IMR-90 (cell line): ENCODE measurements around the gene PDE6H. TPM values are rescaled to one million over a fixed set of nuclear protein-coding genes. Genes with fewer than 3 reads are reported as not detected.

ENCODE experiments used
- ATAC-seq: fragments of 200-7000 bp; cut with Tn5 transposase; 2 replicates; pipeline ENCODE4 v1.9.1; 2020; ENCODE audit warnings: low read depth, mild to moderate bottlenecking, moderate library complexity
- BruUV-seq: library from RNA; stranded (reverse); fragments of 400-500 nt; replicated peaks from 2 replicates; lab custom pipeline; 2021; lab: Mats Ljungman, UMichigan
- CTCF ChIA-PET: fragments of 300-600 bp; formaldehyde crosslinking; extraction: SDS; loops from one replicate; lab custom pipeline; 2021; ENCODE audit warnings: antibody characterized with exemption; lab: Yijun Ruan, JAX
- POLR2A ChIA-PET: fragments of 300-600 bp; sonication (Branson Sonifier 250); formaldehyde crosslinking; loops from one replicate; lab custom pipeline; 2022; ENCODE audit warnings: antibody characterized with exemption; ENCODE audit not compliant: unreplicated experiment; lab: Charles Lee
- DNase-seq: peaks from one replicate; pipeline ENCODE4 v3.0.0; 2013
- H2AFZ ChIP-seq: replicated peaks from 2 replicates; pipeline ENCODE3; 2013; ENCODE audit warnings: low read length, mild to moderate bottlenecking; ENCODE audit not compliant: poor library complexity
- H2AK5ac ChIP-seq: 2 replicates; pipeline ENCODE4 v1.6.1; 2013; ENCODE audit warnings: low read depth, low read length, inconsistent platforms
- H2AK9ac ChIP-seq: replicated peaks from 2 replicates; pipeline ENCODE3; 2013; ENCODE audit warnings: mild to moderate bottlenecking, low read depth, low read length, moderate library complexity; ENCODE audit not compliant: poor library complexity
- H2BK120ac ChIP-seq: 2 replicates; pipeline ENCODE4 v1.6.1; 2013; ENCODE audit warnings: low read depth, low read length, inconsistent platforms
- H2BK15ac ChIP-seq: 3 replicates; pipeline ENCODE4 v1.6.1; 2013; ENCODE audit warnings: low read depth, low read length, inconsistent platforms
- H2BK20ac ChIP-seq: 2 replicates; pipeline ENCODE4 v1.6.1; 2013; ENCODE audit warnings: low read depth, mild to moderate bottlenecking, inconsistent platforms, low read length, moderate library complexity
- H2BK5ac ChIP-seq: 2 replicates; pipeline ENCODE4 v1.6.1; 2013; ENCODE audit warnings: mild to moderate bottlenecking, low read depth, low read length, inconsistent platforms; ENCODE audit not compliant: poor library complexity, severe bottlenecking
- H3K14ac ChIP-seq: replicated peaks from 2 replicates; pipeline ENCODE4 v1.6.1; 2013; ENCODE audit warnings: low read depth, low read length, inconsistent platforms
- H3K18ac ChIP-seq: 2 replicates; pipeline ENCODE4 v1.6.1; 2013; ENCODE audit warnings: low read depth, low read length, control low read depth
- H3K23ac ChIP-seq: 2 replicates; pipeline ENCODE4 v1.6.1; 2013; ENCODE audit warnings: low read depth, low read length, inconsistent platforms
- H3K27ac ChIP-seq: 2 replicates; pipeline ENCODE4 v1.5.1; 2013; ENCODE audit warnings: mild to moderate bottlenecking, control low read depth, low read length; ENCODE audit not compliant: insufficient read depth
- H3K27me3 ChIP-seq: 2 replicates; pipeline ENCODE4 v1.6.1; 2013; ENCODE audit warnings: low read length; ENCODE audit not compliant: control insufficient read depth, insufficient read depth
- H3K36me3 ChIP-seq: 2 replicates; pipeline ENCODE4 v1.6.1; 2013; ENCODE audit warnings: low read length, mixed read lengths; ENCODE audit not compliant: control insufficient read depth, insufficient read depth
- H3K4ac ChIP-seq: 2 replicates; pipeline ENCODE4 v1.6.1; 2013; ENCODE audit warnings: low read depth, low read length, inconsistent platforms
- H3K4me1 ChIP-seq: 2 replicates; pipeline ENCODE4 v1.6.1; 2013; ENCODE audit warnings: low read length, mixed read lengths; ENCODE audit not compliant: control insufficient read depth, insufficient read depth
- H3K4me2 ChIP-seq: 2 replicates; pipeline ENCODE4 v1.6.1; 2013; ENCODE audit warnings: low read depth, mild to moderate bottlenecking, control low read depth, low read length, moderate library complexity
- H3K4me3 ChIP-seq: 2 replicates; pipeline ENCODE4 v1.5.1; 2013; ENCODE audit warnings: low read depth, mild to moderate bottlenecking, control low read depth, low read length, moderate library complexity; ENCODE audit not compliant: insufficient read depth
- H3K56ac ChIP-seq: 2 replicates; pipeline ENCODE4 v1.6.1; 2013; ENCODE audit warnings: low read length, inconsistent platforms; ENCODE audit not compliant: insufficient read depth; ENCODE audit errors: extremely low read depth
- H3K79me1 ChIP-seq, 2 experiments: 2 replicates each; pipeline ENCODE4 v1.6.1; 2013; ENCODE audit warnings: low read length in 2 of 2, inconsistent platforms in 1 of 2, low read depth in 1 of 2
- H3K9ac ChIP-seq: 2 replicates; pipeline ENCODE4 v1.6.1; 2013; ENCODE audit warnings: low read depth, low read length, control low read depth
- H3K9me1 ChIP-seq: 2 replicates; pipeline ENCODE4 v1.6.1; 2013; ENCODE audit warnings: low read length, inconsistent platforms; ENCODE audit not compliant: insufficient read depth
- H3K9me3 ChIP-seq: 2 replicates; pipeline ENCODE4 v1.6.1; 2013; ENCODE audit warnings: low read length; ENCODE audit not compliant: control insufficient read depth, insufficient read depth
- H4K20me1 ChIP-seq: 2 replicates; pipeline ENCODE4 v1.6.1; 2013; ENCODE audit warnings: low read length, inconsistent platforms; ENCODE audit not compliant: insufficient read depth
- H4K5ac ChIP-seq: 2 replicates; pipeline ENCODE4 v1.6.1; 2013; ENCODE audit warnings: mild to moderate bottlenecking, low read depth, low read length, control low read depth
- H4K8ac ChIP-seq, 2 experiments: 2 replicates each; pipeline ENCODE4 v1.6.1; 2013; ENCODE audit warnings: low read depth in 2 of 2, low read length in 2 of 2, control low read depth in 1 of 2, inconsistent platforms in 1 of 2
- H4K91ac ChIP-seq: 2 replicates; pipeline ENCODE4 v1.6.1; 2013; ENCODE audit warnings: low read depth, low read length, inconsistent platforms; ENCODE audit not compliant: insufficient read depth
- CEBPB ChIP-seq: IDR thresholded peaks from 2 replicates; pipeline ENCODE4 v1.6.1; 2012; ENCODE audit warnings: low read depth, low read length, improper control_type of control experiment
- FOS ChIP-seq: fragments of 150-350 bp; IDR thresholded peaks from 2 replicates; pipeline ENCODE4 v1.6.1; 2016; ENCODE audit warnings: low read depth, low read length
- RAD21 ChIP-seq: IDR thresholded peaks from 2 replicates; pipeline ENCODE4 v1.6.1; 2012; ENCODE audit warnings: low read length, improper control_type of control experiment
- SMC3 ChIP-seq: fragments of 150-350 bp; IDR thresholded peaks from 2 replicates; pipeline ENCODE4 v1.6.1; 2016; ENCODE audit warnings: low read depth, mild to moderate bottlenecking, antibody characterized with exemption, low read length, moderate library complexity
- dilution Hi-C: fragments of 300-500 bp; cut with HindIII; formaldehyde crosslinking; loops from one replicate; pipeline ENCODE4 v1.14.3; 2018; ENCODE audit warnings: low sequenced_read_pairs; ENCODE audit not compliant: unreplicated experiment
- in situ Hi-C: fragments of 300-500 bp; cut with MboI; formaldehyde crosslinking; loops from 3 replicates; pipeline ENCODE4 v1.14.3; 2019; ENCODE audit warnings: low sequenced_read_pairs, inconsistent platforms, mixed read lengths
- intact Hi-C: fragments of 100-400 bp; cut with micrococcal nuclease; formaldehyde crosslinking; loops from 2 replicates; pipeline ENCODE4 v1.10.0; 2022
- polyA plus RNA-seq, 3 experiments: library from polyadenylated mRNA; depleted of rRNA; stranded (reverse); fragments of >200 nt; gene quantifications; 2 replicates each; pipeline ENCODE4 v1.2.3, GENCODE V29; 2012; ENCODE audit warnings: low replicate concordance in 1 of 3
- total RNA-seq: library from RNA; depleted of rRNA; stranded (reverse); fragments of >200 nt; gene quantifications from 2 replicates; pipeline ENCODE4 v1.2.3, GENCODE V29; 2012

PDE6H gene
- total and polyA plus RNA-seq, 2 of the 4 experiments (the other 2 are of a cell fraction) = not detected

DNA sequence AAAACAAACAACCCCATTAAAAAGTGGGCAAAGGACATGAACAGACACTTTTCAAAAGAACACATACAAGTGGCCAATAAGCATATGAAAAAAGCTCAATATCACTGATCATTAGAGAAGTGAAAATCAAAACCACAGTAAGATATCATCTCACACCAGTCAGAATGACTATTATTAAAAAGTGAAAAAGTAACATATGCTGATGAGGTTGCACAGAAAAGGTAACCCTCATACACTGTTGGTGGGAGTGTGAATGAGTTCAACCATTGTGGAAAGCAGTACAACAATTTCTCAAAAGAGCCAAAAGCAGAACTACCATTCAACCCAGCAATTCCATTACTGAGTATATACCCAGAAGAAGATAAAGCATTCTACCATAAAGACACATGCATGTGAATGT is 18.2 kb downstream of the PDE6H start:
- H3K27ac ChIP-seq = no peak overlapping the region
- H4K20me1 ChIP-seq = no peaks in the 10 kb centered on the region
- no peak overlapping the region for H4K5ac ChIP-seq
- ChIA-PET CTCF (no interaction called here), POLR2A (no interaction called here)
- H3K4ac ChIP-seq = no peak overlapping the region
- H3K9me3 ChIP-seq = no peaks in the 10 kb centered on the region
- H2AFZ ChIP-seq = no peak overlapping the region
- H3K23ac ChIP-seq = no peak overlapping the region
- no peak for DNase-seq
- H3K4me1 ChIP-seq = peaks cover 10% of the 10 kb centered on the region
- H2BK20ac ChIP-seq = no peak overlapping the region
- TF ChIP-seq CEBPB = no peak
- TF ChIP-seq FOS = no peak
- TF ChIP-seq SMC3 = no peak
- no peak for TF ChIP-seq RAD21
- H3K18ac ChIP-seq = no peak overlapping the region
- no peak overlapping the region for H3K9ac ChIP-seq
- no peaks in the 10 kb centered on the region for H3K36me3 ChIP-seq
- BruUV-seq = no TSS peak
- no peak for ATAC-seq
- H2BK5ac ChIP-seq = no peak overlapping the region
- dilution Hi-C loops (no loop called here), intact Hi-C loops (loop anchor here (10.0 kb wide), 1 partner anchor 534 kb away; no protein-coding TSS in a partner anchor), in situ Hi-C loops (loop anchor here (25.0 kb wide), 1 partner anchor 754 kb away; no protein-coding TSS in a partner anchor)
- H4K91ac ChIP-seq = no peak overlapping the region
- no peak overlapping the region for H3K14ac ChIP-seq
- H3K56ac ChIP-seq = no peak overlapping the region
- no peak overlapping the region for H3K4me2 ChIP-seq
- no peak overlapping the region for H3K4me3 ChIP-seq
- no peak overlapping the region for H2BK15ac ChIP-seq
- H4K8ac ChIP-seq = no peak overlapping the region
- no peaks in the 10 kb centered on the region for H3K27me3 ChIP-seq
- H3K79me1 ChIP-seq = no peaks in the 10 kb centered on the region
- no peak overlapping the region for H2BK120ac ChIP-seq
- H3K9me1 ChIP-seq = peaks cover 10% of the 10 kb centered on the region; the same call in 1 of the 2 replicates
- no peak overlapping the region for H2AK9ac ChIP-seq
- no peak overlapping the region for H2AK5ac ChIP-seq
